ENCODE results near the gene PTPN23. TPM values are rescaled to one million over a fixed set of nuclear protein-coding genes. Genes with fewer than 3 reads are reported as not detected.
A peak's percentile ranks its signal among the peaks of the same experiment; 100 is the strongest.

Gene PTPN23
- total RNA-seq, 3 donors from 2014 or later (not counting 1 experiment from before 2014, with no cell fraction given): 49.3 to 73.6 (median 52.0) TPM

GRCh38 chr3:47440131-47440530 is 59.3 kb downstream of the PTPN23 start:
- DNase-seq (no peak), ATAC-seq (no peak)
- H3K4me3 ChIP-seq (ENCODE audit: low read length): no peak overlapping the region
- no peak overlapping the region for H3K4me3 Mint-ChIP-seq
- no peak overlapping the region for H3K27ac Mint-ChIP-seq
- no peaks in the 10 kb centered on the region for H3K27me3 Mint-ChIP-seq (ENCODE audit: low read depth in 2 of 2)
- no peak for TF ChIP-seq CTCF (IDR thresholded peaks at IDR 0.05)
- H3K27ac ChIP-seq (ENCODE audit: low read length): no peak overlapping the region
- no peaks in the 10 kb centered on the region for H3K9me3 ChIP-seq (ENCODE audit: control insufficient read depth, insufficient read depth, low read length)
- H3K4me1 ChIP-seq (ENCODE audit: control insufficient read depth, insufficient read depth, low read length): peaks cover 3% of the 10 kb centered on the region
- intact Hi-C loops (cut with micrococcal nuclease): no loop called here
- H3K9me3 Mint-ChIP-seq: no peaks in the 10 kb centered on the region
- no peaks in the 10 kb centered on the region for H3K36me3 Mint-ChIP-seq
- H3K27me3 ChIP-seq (ENCODE audit: control insufficient read depth, insufficient read depth, low read length): no peaks in the 10 kb centered on the region
- H3K36me3 ChIP-seq (ENCODE audit: control insufficient read depth, insufficient read depth, low read length): peaks cover 24% of the 10 kb centered on the region
- H3K4me1 Mint-ChIP-seq: peaks cover 11 to 21% of the 10 kb centered on the region in 2 donors

- H3K4me3 ChIP-seq (ENCODE audit: low read length): no peak overlapping the region
- H3K9me3 Mint-ChIP-seq: no peaks in the 10 kb centered on the region
- H3K27me3 ChIP-seq (ENCODE audit: control insufficient read depth, insufficient read depth, low read length): no peaks in the 10 kb centered on the region
- H3K4me1 Mint-ChIP-seq: peaks cover 11 to 21% of the 10 kb centered on the region in 2 donors
- intact Hi-C loops (cut with micrococcal nuclease): no loop called here
- 78% methylated on average over 3 of the region's 4 CpGs for WGBS (ENCODE audit: insufficient coverage)
- no peak overlapping the region for H3K27ac ChIP-seq (ENCODE audit: low read length)
- peaks cover 3% of the 10 kb centered on the region for H3K4me1 ChIP-seq (ENCODE audit: control insufficient read depth, insufficient read depth, low read length)
- H3K36me3 Mint-ChIP-seq: no peaks in the 10 kb centered on the region
- no peaks in the 10 kb centered on the region for H3K9me3 ChIP-seq (ENCODE audit: control insufficient read depth, insufficient read depth, low read length)
- ATAC-seq (no peak), DNase-seq (no peak)
- H3K27ac Mint-ChIP-seq: peak overlapping the region; percentile 42 to 45
- H3K27me3 Mint-ChIP-seq (ENCODE audit: low read depth in 2 of 2): no peaks in the 10 kb centered on the region
- no peak for TF ChIP-seq CTCF (IDR thresholded peaks at IDR 0.05)
- H3K36me3 ChIP-seq (ENCODE audit: control insufficient read depth, insufficient read depth, low read length): peaks cover 24% of the 10 kb centered on the region
- no peak overlapping the region for H3K4me3 Mint-ChIP-seq
Observed at GRCh38 chr3:47441796-47442551, 61.2 kb downstream of the PTPN23 start.

GRCh38 chr3:47443611-47443995 is 62.8 kb downstream of the PTPN23 start:
- H3K27ac Mint-ChIP-seq: peak overlapping the region in 1 of 2 donors; percentile 1
- H3K36me3 Mint-ChIP-seq: no peaks in the 10 kb centered on the region

More at GRCh38 chr3:47443611-47443995, 62.8 kb downstream of the PTPN23 start:
- DNase-seq (no peak), ATAC-seq (no peak)
- Histone ChIP-seq H3K36me3 (ENCODE audit: control insufficient read depth, insufficient read depth, low read length) (peaks cover 14% of the 10 kb centered on the region), H3K4me1 (ENCODE audit: control insufficient read depth, insufficient read depth, low read length) (peaks cover 3% of the 10 kb centered on the region), H3K27ac (ENCODE audit: low read length) (no peak overlapping the region), H3K4me3 (ENCODE audit: low read length) (no peak overlapping the region), H3K9me3 (ENCODE audit: control insufficient read depth, insufficient read depth, low read length) (no peaks in the 10 kb centered on the region), H3K27me3 (ENCODE audit: control insufficient read depth, insufficient read depth, low read length) (no peaks in the 10 kb centered on the region)
- H3K4me3 Mint-ChIP-seq: no peak overlapping the region
- intact Hi-C loops (cut with micrococcal nuclease): no loop called here
- no peak for TF ChIP-seq CTCF (IDR thresholded peaks at IDR 0.05)
- H3K27me3 Mint-ChIP-seq (ENCODE audit: low read depth in 2 of 2): no peaks in the 10 kb centered on the region
- H3K4me1 Mint-ChIP-seq: peaks cover 18 to 32% of the 10 kb centered on the region in 2 donors
- 95% methylated on average over 5 of the region's 5 CpGs for WGBS (ENCODE audit: insufficient coverage)
- H3K9me3 Mint-ChIP-seq: peaks cover 0 to 3% of the 10 kb centered on the region in 2 donors

Measured in natural killer cell (primary cell).